Renal cortex interstitium (tissue), 15 donors: ENCODE data around the gene IL5. TPM values are rescaled to one million over a fixed set of nuclear protein-coding genes. Genes with fewer than 3 reads are reported as not detected.
"Not testable (repeated sequence)": the region's sequence is repeated elsewhere in the genome, so short reads cannot be mapped to it uniquely, and the experiment has no call there.

Source experiments
- DNase-seq, 11 donors: peaks; one replicate each; pipeline ENCODE4 v3.0.0-alpha.2; 2013; ENCODE audit warnings: low read depth in 9 of 11, low spot score in 4 of 11; ENCODE audit errors: extremely low read depth in 1 of 11
- long read RNA-seq, 16 experiments: transcript quantifications; one replicate each; lab custom pipeline, GENCODE V29; 2026
- polyA plus RNA-seq, 3 donors: library from polyadenylated mRNA; unstranded; fragments of 120-200 nt; gene quantifications; one replicate each; pipeline ENCODE4 v1.2.1, GENCODE V29; 2013; ENCODE audit not compliant: insufficient read length in 3 of 3

Gene IL5
- not detected for polyA plus RNA-seq
- long read RNA-seq, donor 1, result 0 reads
- long read RNA-seq, donor 2, result 0 reads
- long read RNA-seq, donor 3, result 0 reads
- long read RNA-seq, donor 4, result 0 reads
- long read RNA-seq, donor 5, result 0 reads
- long read RNA-seq, donor 6, result 0 reads
- long read RNA-seq, donor 7, result 0 reads
- long read RNA-seq, donor 8, result 0 reads
- long read RNA-seq, donor 9, result 0 reads
- long read RNA-seq, donor 10, result 0 reads
- long read RNA-seq, donor 11, partial matches to known transcripts, result 81 of 86 reads
- long read RNA-seq, donor 11, other reads (novel, unspliced or antisense), result 5 of 86 reads
- long read RNA-seq, donor 12, partial matches to known transcripts, result 44 of 44 reads
- long read RNA-seq, donor 12, other reads (novel, unspliced or antisense), result 0 of 44 reads
- long read RNA-seq, donor 13, result 0 reads
- long read RNA-seq, donor 14, result 0 reads
- long read RNA-seq, donor 15, partial matches to known transcripts, result 17 of 17 reads
- long read RNA-seq, donor 15, other reads (novel, unspliced or antisense), result 0 of 17 reads
- long read RNA-seq, donor 16, result 0 reads

DNA sequence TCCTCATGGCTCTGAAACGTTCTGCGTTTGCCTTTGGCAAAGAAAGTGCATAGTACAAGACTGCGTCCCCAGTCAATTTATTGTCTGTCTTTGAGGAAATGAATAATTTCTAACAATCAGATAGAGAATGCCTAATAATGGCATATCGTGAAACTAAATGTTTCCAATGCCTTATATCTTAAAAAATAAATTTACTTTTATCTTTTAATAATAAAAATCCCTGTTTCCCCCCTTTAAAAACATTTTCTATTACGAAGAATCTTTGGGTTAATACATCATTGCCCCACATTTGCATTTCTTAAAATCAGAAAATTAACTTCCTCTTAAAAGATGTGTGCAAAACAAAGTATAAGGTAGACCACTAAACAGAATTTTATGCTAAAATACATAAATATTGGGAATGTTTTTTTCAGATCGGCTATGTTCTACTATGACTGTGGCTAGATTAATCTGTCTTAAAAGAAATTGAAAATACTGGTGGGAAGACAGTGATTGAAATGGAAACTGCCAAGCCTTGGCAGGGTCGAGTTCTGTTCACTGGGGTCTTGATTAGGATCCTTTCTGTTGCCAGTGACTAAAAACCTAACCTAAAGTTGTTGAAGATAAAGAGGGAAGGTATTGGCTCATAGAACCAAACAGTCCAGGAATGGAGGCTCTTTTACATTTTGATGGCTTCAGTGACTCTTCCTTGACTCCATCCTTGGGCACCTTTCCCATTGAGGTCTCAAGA, at the start of gene IL5:
TSS of gene IL5 (minus strand) at position 51 of the 730 bp plus-strand sequence. CDS start at position 7, 44 bp downstream.
- no peak for DNase-seq

DNA sequence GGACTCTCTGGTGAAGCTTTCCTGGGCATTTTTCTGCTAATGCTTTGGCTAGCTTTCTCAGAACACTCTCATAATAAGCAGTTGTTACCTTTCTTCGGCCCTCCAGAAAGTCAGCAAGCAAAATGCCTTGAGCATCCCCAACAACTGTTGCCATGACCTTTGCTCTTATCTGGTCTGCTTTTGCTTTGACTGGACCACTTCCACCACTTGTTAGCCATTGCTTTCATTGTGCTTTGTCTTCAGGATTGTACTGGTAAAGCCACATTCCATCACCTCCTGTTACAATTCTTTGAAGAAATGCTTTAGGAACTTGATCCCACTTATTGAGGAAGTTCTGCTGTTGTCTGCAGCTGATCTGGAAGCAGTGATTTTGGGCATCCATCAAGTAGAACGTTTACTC, 49.2 kb upstream of the IL5 start:
- no peak for DNase-seq

DNA sequence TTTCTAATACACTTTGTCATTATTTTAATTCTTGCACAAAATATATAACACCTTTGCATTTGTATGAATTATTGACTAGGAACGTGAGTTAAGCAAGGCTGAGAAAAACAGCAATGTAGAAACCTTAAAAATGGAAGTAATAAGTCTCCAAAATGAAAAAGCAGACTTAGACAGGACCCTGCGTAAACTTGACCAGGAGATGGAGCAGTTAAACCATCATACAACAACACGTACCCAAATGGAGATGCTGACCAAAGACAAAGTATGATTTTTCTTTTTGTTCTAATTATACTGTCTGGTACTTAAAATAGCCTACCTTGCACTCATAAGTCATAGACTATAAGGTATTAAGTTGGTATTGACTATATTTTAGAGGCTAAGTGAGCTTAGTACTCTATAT, 47.8 kb upstream of the IL5 start:
- DNase-seq, result no peak

GRCh38 chr5:132589467-132589866, 46.1 kb upstream of the IL5 start:
- no peak for DNase-seq

DNA sequence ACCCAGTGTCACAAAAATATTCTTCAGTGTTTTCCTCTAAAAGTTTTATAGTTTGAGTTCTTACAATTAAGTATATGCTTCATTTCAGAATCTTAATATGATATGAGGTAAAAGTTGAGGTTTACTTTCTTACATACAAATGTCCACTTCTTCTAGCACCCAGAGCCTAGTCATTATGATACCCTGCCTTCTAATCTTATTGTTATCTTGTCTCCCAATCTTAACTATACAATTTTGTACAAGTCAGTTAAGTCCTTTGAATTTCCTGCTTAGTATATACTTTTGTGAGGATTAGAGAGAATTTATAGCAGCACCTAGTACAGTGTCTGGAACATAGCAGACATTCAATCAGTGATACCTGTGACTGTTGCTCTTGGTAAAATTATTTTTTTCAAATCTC, 42.7 kb upstream of the IL5 start:
- no peak for DNase-seq

- DNase-seq, result not testable (repeated sequence)
Measured at GRCh38 chr5:132584560-132584959, 41.2 kb upstream of the IL5 start.

DNA sequence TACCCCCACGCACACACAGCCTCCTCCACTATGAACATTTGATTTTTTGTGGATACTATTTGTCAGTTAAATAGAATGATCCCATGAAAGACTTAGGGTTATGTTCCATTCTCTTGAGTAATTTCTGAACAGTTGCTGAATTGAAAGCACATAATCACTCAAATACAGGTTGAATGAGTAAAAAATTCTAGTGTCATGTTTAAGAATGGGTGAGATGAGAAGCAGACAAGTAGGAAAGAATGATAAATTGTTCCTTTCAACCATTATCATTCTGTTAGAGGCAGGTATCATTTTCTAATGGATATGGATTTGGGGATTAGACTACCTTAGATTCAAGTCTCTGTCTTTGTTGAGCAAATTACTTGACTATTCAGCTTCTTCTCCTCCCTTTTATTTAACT, 32.8 kb upstream of the IL5 start:
- no peak for DNase-seq

- DNase-seq, result no peak
Measured at GRCh38 chr5:132566657-132567056, 23.3 kb upstream of the IL5 start.

DNA sequence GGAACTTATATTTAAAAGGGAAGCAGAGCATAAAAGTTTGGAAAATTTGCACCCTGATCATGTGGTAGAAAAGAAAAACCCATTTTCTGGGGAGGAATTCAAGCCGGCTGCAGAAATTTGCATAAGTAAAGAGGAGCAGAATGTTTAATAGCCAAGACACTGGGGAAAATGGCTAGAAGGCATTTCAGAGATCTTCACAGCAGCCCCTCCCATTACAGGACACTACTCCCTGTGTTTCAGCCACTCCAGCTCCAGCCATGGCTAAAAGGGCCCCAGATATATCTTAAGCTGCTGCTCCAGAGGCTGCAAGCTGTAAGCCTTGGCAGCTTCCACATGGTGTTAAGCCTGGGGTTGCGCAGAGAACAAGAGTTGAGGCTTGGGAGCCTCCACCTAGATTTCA, 21.2 kb upstream of the IL5 start:
- not testable (repeated sequence) for DNase-seq

- no peak for DNase-seq
Measured at GRCh38 chr5:132561601-132562000, 18.3 kb upstream of the IL5 start.

GRCh38 chr5:132559383-132560060, 16.2 kb upstream of the IL5 start:
- DNase-seq, result no peak

GRCh38 chr5:132557478-132558172, 14.3 kb upstream of the IL5 start:
- peak in 7 of 11 donors; percentile 9 to 34 (median 24) for DNase-seq

GRCh38 chr5:132556763-132557477, 13.6 kb upstream of the IL5 start, which contains the start of gene RAD50:
TSS of gene RAD50 (plus strand) at chr5:132556977. CDS start at chr5:132557325, 348 bp downstream.
- DNase-seq, result peak; percentile 71 to 87 (median 83)

GRCh38 chr5:132556153-132556762, 12.9 kb upstream of the IL5 start:
- DNase-seq, result peak in 2 of 11 donors; percentile 4 to 12

GRCh38 chr5:132549576-132549975, 6.3 kb upstream of the IL5 start:
- no peak for DNase-seq

DNA sequence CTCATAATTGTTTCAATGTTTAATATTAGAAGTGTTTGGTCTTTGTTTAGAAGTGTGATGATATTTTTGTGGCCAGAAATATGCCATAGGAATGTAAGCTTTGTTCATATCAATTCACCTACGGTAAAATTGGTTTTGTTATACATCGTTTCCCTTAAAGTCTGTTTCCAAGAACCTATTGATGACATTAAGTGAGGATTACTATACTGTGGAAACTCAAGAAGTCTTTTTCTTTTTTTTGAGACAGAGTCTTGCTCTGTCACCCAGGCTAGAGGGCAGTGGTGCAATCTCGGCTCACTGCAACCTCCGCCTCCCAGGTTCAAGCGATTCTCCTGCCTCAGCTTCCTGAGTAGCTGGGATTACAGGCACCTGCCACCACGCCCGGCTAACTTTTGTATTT, 5.5 kb upstream of the IL5 start:
- not testable (repeated sequence) for DNase-seq

- DNase-seq, result no peak
Measured at GRCh38 chr5:132547269-132547668, 3.9 kb upstream of the IL5 start.

- DNase-seq, result no peak
Measured at GRCh38 chr5:132546108-132546507, 2.8 kb upstream of the IL5 start.
